Measurements from ENCODE around the gene CLEC20A. TPM values are rescaled to one million over a fixed set of nuclear protein-coding genes. Genes with fewer than 3 reads are reported as not detected.

CLEC20A gene
- total and polyA plus RNA-seq, 9 of the 15 experiments (the other 6 are each of a cell fraction or from before 2014, with no cell fraction given) = not detected

DNA sequence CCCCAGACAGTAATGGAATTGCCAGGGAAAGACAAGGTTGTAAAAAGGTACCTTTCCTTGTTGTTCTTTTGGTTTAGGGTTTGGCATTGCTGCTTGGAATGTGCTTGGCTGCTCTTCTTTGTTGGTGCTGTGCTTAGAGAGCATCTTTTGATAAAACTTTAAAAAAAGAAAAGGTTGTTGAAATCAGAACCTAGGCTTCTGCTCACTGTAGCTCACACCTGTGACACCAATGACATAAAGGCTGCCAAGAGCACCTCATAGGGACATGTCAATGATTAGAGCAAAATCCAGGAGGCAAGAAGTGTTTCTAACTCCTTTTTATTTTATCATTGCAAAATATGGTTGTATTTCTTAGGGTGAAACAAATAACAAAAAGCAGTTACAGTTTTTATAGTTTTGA, 28.9 kb downstream of the CLEC20A start:
- CTCF ChIA-PET (ENCODE audit: low intra/inter-chr PET ratio) = no interaction called here
- TF ChIP-seq, protein P1, sequence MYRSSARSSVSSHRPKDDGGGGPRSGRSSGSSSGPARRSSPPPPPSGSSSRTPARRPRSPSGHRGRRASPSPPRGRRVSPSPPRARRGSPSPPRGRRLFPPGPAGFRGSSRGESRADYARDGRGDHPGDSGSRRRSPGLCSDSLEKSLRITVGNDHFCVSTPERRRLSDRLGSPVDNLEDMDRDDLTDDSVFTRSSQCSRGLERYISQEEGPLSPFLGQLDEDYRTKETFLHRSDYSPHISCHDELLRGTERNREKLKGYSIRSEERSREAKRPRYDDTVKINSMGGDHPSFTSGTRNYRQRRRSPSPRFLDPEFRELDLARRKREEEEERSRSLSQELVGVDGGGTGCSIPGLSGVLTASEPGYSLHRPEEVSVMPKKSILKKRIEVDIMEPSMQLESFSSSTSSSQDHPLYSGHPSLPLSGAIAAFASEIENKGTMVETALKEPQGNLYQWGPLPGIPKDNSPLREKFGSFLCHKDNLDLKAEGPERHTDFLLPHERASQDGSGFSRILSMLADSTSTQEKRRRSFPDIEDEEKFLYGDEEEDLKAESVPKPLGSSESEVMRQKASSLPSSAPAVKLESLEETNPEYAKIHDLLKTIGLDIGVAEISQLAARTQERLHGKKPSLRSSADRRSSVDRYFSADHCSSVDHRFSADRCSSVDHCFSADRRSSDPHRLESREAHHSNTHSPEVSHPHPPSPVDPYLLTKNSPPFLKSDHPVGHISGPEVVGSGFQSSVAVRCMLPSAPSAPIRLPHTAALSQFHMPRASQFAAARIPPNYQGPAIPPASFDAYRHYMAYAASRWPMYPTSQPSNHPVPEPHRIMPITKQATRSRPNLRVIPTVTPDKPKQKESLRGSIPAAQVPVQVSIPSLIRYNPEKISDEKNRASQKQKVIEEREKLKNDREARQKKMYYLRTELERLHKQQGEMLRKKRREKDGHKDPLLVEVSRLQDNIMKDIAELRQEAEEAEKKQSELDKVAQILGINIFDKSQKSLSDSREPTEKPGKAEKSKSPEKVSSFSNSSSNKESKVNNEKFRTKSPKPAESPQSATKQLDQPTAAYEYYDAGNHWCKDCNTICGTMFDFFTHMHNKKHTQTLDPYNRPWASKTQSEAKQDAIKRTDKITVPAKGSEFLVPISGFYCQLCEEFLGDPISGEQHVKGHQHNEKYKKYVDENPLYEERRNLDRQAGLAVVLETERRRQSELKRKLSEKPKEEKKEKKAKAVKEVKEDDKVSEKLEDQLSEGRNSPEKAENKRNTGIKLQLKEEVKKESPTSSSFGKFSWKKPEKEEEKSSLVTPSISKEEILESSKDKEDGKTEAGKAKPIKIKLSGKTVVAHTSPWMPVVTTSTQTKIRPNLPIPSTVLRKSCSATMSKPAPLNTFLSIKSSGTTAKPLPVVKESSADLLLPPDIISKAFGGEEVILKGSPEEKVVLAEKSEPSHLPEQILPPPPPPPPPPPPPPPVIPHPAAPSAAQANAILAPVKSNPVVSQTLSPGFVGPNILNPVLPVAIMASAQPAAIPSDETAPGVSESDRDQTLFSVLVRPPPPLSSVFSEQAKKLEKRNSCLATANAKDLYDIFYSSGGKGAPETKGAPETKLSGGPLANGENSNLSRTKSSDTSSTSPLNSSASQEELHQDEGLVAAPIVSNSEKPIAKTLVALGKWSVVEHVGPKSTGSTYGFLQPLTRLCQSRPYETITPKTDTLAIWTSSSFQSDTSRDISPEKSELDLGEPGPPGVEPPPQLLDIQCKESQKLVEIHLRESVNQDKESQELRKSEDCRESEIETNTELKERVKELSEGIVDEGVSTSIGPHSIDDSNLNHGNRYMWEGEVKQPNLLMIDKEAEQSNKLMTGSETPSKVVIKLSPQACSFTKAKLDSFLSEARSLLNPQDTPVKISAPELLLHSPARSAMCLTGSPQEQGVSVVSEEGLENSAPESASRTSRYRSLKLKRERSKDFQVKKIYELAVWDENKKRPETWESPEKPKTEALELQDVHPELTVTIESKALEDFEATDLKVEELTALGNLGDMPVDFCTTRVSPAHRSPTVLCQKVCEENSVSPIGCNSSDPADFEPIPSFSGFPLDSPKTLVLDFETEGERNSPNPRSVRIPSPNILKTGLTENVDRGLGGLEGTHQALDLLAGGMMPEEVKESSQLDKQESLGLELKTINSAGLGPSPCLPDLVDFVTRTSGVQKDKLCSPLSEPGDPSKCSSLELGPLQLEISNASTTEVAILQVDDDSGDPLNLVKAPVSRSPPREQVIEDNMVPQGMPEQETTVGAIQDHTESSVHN (IDR thresholded peaks at IDR 0.05; ENCODE audit: borderline replicate concordance in 1 of 2, low read depth in 1 of 2) = no peak
- TF ChIP-seq KLF16 (IDR thresholded peaks at IDR 0.05) (no peak), NR1H2 (CRISPR knock-in tag; IDR thresholded peaks at IDR 0.05) (no peak), TBP (optimal IDR thresholded peaks at IDR 0.05; ENCODE audit: low read depth, low read length) (no peak), RFX1 (IDR thresholded peaks at IDR 0.05) (no peak), CHD4 (IDR thresholded peaks at IDR 0.05; ENCODE audit: insufficient read depth, insufficient replicate concordance, low read depth, low read length, poor library complexity, severe bottlenecking) (no peak), EZH2 (IDR thresholded peaks at IDR 0.05; ENCODE audit: borderline replicate concordance, low read depth, low read length) (no peak), GTF2A2 (tag; IDR thresholded peaks at IDR 0.05) (no peak), SNRNP70 (optimal IDR thresholded peaks at IDR 0.05; ENCODE audit: low read depth, low read length) (no peak)
- TF ChIP-seq, protein P2, sequence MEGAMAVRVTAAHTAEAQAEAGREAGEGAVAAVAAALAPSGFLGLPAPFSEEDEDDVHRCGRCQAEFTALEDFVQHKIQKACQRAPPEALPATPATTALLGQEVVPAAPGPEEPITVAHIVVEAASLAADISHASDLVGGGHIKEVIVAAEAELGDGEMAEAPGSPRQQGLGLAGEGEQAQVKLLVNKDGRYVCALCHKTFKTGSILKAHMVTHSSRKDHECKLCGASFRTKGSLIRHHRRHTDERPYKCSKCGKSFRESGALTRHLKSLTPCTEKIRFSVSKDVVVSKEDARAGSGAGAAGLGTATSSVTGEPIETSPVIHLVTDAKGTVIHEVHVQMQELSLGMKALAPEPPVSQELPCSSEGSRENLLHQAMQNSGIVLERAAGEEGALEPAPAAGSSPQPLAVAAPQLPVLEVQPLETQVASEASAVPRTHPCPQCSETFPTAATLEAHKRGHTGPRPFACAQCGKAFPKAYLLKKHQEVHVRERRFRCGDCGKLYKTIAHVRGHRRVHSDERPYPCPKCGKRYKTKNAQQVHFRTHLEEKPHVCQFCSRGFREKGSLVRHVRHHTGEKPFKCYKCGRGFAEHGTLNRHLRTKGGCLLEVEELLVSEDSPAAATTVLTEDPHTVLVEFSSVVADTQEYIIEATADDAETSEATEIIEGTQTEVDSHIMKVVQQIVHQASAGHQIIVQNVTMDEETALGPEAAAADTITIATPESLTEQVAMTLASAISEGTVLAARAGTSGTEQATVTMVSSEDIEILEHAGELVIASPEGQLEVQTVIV (CRISPR knock-in tag; IDR thresholded peaks at IDR 0.05; ENCODE audit: borderline replicate concordance) = no peak

More for the DNA sequence above, 28.9 kb downstream of the CLEC20A start:
- H3K9ac ChIP-seq (ENCODE audit: insufficient read depth in 1 of 2, low read depth in 2 of 2, low read length in 2 of 2) = no peak overlapping the region
- H4K20me1 ChIP-seq (replicated peaks; ENCODE audit: control insufficient read depth, insufficient read depth, low read length) = no peaks in the 10 kb centered on the region
- no peaks in the 10 kb centered on the region for H3K9me3 ChIP-seq (replicated peaks; ENCODE audit: control insufficient read depth, insufficient read depth, low read depth, low read length)
- no peak overlapping the region for H3K4me2 ChIP-seq (ENCODE audit: insufficient read depth, low read length)
- no peaks in the 10 kb centered on the region for H3K36me3 ChIP-seq (ENCODE audit: control insufficient read depth, insufficient read depth, low read length)
- POLR2A ChIA-PET = no interaction called here
- no peaks in the 10 kb centered on the region for H3K4me1 ChIP-seq (replicated peaks in 1 of 2; ENCODE audit: control insufficient read depth in 2 of 2, insufficient read depth in 2 of 2, low read length in 2 of 2)
- no peaks in the 10 kb centered on the region for H3K9me1 ChIP-seq (ENCODE audit: control insufficient read depth, insufficient read depth, low read length)
- DNase-seq (ENCODE audit: extremely low read depth in 1 of 4, low spot score in 3 of 4) (no peak), ATAC-seq (no peak), FAIRE-seq (no peak)
- no TSS peak for BruUV-seq (replicated peaks)
- H3K27me3 ChIP-seq (ENCODE audit: control insufficient read depth in 2 of 2, insufficient read depth in 2 of 2, low read length in 2 of 2) = 0 out of 5 replicates have a peak, but pooled peaks cover 0 to 2% of the 10 kb centered on the region in 2 experiments
- no peak overlapping the region for H3K4me3 ChIP-seq
- H3K79me2 ChIP-seq (ENCODE audit: control insufficient read depth, insufficient read depth, low read length) = no peaks in the 10 kb centered on the region
- no peak overlapping the region for H2AFZ ChIP-seq (ENCODE audit: low read depth, low read length)
- intact Hi-C loops (cut with micrococcal nuclease) (no loop called here), in situ Hi-C loops (cut with MboI) (no loop called here)
- H3K27ac ChIP-seq (ENCODE audit: extremely low read depth, low read depth, low read length) = no peak overlapping the region

Data from K562 (cell line).